NCI-H82 treated with DMSO at 0.1 percent for 48 hours (cell line): ENCODE measurements around the gene COMT.

Source experiments
- DNase-seq: peaks from one replicate; lab custom pipeline; 2025; ENCODE audit not compliant: unreplicated experiment; lab: John Stamatoyannopoulos, UW

Gene COMT

GRCh38 chr22:19968450-19968891, 26.9 kb downstream of the COMT start:
- no peak for DNase-seq

GRCh38 chr22:19969141-19969928, 27.8 kb downstream of the COMT start:
- no peak for DNase-seq

DNA sequence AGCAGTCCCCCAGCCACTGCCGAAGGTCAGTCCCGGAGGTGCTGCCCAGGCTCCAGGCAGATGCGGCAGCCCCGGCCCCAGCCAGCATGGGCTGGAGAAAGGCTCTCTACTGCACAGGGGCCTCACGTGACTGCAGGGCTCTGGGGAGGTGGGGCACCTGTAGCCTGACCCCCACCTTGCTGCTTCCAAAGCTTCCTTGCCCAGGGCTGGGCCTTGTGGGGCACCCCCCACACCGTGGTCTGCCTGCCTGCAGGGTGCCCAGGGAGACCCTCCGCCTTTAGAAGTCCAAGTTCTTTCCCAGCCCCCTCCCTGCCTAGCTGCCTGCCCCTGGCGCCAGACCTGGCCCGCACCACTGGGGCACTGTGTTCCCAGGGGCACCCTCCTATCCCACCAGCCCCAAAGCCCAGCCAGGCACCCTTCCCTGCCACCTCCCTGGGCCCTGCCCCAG, 28.5 kb downstream of the COMT start:
- DNase-seq: no peak

DNA sequence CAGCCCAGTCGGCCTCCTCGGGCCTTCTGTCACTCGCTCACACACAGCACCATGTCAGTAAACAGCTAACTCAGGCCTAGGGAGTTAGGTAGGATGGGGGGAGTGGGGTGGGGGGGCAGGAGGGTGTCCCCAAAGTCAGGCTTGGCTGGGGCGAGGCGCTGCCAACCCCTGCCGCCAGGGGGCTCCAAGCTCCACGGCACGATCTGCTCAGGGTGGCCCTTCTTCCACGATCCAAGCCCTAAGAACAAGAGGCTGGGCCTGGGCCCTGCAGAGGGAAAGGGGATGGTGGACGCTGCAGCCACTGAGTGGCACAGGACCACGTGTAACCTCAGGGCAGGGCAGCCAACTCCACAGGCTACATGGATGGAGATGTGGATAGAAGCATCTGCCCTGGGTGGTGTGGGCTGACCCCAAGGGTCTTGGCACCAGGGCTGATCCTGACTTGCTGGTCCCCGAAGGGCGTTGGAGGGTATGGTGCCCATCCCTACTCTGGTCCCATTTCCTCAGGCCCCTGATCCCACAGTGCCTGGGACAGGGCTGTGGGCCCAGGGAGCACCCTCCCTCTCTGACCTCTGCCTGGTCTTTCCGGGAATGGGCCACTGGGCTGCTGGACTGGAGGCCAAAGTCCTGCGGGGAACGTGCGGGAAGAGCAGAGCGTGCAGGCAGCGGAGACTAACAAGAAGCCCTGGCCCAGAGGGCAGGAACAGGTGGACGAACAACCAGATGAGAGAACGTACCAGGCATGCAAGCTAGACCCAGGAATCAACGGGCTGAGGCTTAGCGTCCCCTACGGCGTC, 29.1 kb downstream of the COMT start:
- no peak for DNase-seq

- DNase-seq: no peak
Observed at GRCh38 chr22:19971276-19972124, 29.9 kb downstream of the COMT start.

DNA sequence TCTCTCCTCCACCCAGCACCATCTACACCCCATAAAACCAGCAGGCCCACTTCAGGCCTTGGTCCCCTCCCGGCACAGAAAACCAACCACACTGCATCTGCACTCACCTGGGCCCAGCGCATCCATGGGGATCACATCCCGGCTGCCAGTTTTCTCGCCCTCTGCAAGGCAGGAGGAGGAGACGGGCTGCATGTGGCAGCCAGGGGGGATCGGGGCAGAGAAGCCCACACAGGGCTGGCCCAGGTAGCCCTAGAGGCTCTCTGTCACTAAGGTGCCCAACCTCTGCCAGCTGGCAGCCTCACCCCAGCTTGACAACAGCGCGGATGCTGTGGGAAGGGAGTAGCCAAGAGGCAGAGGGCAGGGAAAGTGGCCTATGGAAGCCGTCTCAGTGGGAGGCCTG, 30.7 kb downstream of the COMT start:
- no peak for DNase-seq

DNA sequence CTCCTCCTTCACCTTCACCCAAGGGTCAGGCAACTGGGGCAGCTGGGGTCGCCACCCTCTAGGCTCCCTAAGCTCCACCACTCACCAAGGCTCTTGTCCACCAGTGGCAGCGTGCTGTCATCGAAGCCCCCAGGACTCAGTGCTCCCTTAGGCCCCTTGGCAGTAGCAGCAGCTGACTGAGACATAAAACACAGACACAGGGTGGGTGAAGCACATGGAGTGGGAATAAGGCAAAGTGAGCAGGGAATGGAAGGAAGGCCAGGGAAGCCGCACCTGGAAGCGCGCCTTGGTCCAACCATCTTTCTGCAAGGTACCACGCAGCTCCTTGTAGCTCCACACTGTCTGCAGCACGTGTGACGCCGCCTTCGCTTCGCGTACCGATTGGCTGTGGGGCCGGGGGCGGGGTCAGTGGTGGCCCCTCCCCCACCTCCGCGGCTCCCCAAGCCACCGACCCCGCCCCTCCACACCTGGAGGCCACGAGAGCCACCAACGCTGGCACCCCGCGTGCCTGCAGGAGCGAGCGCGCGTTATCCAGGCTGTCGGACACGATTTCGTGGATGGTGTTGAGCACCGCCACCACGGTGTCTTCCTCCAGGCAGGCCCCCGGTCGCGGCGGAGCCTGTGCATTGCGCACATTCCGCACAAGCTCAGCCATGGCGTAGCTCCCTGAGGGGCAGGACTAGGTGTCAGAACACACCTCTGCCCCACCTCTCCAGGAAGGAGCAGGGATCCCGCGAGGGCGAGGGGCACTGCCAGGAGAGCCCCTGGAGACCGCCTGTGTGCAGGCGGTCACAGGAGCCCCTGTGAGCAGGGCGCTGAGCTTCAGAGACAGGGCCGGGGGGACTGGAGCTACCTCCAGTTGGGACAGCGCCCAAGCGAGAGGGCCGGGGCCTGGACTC, 31.3 kb downstream of the COMT start:
- no peak for DNase-seq

- no peak for DNase-seq
Observed at GRCh38 chr22:19973551-19974267, 32.1 kb downstream of the COMT start.

DNA sequence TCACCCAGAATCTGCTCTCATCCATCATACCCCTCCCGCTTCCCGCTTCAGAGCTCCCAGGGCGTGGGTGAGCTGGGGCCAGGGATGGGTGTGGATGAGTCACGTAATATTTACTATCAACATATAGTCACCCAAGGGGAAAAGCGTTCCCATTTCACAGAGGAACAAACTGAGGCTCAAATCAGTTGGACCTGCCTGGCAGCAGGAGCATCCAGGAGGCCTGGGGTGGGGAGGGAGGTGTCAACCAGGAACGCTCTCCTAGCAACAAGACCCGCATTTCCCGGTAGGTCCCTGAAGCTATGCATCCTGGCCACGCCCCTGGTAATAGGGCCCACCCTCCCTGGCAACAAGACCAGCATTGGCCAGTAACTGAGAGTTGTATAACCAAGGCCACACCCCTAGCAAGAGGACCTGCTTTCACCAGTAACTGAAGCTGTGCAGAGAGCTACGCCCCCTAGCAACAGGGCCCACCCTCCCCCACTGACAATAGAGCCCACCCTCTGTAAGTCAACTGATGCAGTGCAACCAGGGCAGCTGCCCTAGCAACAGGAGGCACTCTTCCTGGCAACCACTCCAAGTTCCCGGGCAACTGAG, 32.8 kb downstream of the COMT start:
- peak; percentile 74 for DNase-seq

- no peak for DNase-seq
Observed at GRCh38 chr22:19974935-19975706, 33.5 kb downstream of the COMT start.

DNA sequence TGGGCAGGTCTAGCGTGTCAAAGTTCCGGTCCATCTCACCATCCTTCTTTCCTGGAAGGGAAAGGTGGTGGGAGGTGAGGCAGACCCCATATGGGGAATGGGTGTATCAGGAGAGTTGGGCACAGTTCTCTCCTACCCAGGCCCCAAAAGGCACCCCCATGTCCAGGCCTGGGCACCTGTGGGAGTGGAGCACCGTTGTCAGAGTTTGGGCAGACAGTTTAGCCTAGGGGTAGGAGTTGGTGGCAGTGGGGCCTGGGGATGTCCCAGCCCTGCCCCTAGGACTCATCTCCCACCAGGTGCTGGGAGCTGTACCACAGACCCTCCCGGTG, 34.1 kb downstream of the COMT start:
- DNase-seq: no peak

DNA sequence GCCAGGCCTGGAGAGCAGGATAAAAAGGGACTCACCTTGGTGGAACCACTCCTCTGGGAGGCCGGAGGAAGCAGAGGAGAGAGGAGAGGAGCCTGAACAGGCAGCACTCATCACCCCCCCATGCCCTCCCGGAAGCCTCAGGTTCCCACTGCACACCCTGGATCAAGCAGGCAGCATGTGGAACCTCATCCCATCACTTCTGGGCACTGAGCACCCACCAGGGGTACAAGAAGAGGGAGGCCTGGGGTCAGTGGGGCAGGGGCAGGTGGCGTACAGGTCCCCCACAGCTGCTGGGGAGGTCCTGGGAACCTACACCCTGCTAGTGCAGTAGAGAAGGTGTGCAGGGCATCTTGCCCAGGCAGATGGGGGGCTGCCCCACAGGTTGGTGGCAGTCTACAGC, 35.1 kb downstream of the COMT start:
- no peak for DNase-seq

GRCh38 chr22:19977296-19978243, 36.0 kb downstream of the COMT start:
- DNase-seq: no peak

DNA sequence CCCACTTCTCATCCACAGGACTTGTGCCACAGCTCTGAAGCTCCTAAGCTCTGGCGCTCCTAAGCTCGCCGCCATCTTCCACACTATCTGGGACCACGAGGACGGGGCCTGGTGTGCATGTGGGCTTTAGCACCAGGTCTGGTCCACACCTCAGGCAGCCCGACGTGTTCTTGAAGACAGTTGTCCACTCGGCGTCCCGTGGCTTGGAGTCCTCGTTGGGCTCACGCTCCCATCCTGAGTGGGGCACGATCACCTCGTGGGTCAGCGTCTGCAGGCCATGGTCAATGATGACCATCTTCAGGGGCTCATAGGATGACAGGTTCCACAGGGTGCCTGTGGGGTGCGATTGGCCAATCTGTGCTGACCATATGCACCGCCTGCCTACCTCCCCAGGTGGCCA, 37.2 kb downstream of the COMT start:
- DNase-seq: no peak

- DNase-seq: no peak
Observed at GRCh38 chr22:19979712-19980493, 38.3 kb downstream of the COMT start.

- DNase-seq: no peak
Observed at GRCh38 chr22:19980766-19981165, 39.2 kb downstream of the COMT start.
